GM18505 (cell line): Measurements from ENCODE around the gene ASIC3.
"Not testable (repeated sequence)": the region's sequence is repeated elsewhere in the genome, so short reads cannot be mapped to it uniquely, and the experiment has no call there.

Experiments used
- ATAC-seq: cut with Tn5 transposase; IDR thresholded peaks from one replicate; pipeline ENCODE4 v1.9.1; 2021; ENCODE audit not compliant: unreplicated experiment
- POLR2A ChIP-seq: IDR thresholded peaks from 4 replicates; pipeline ENCODE4 v1.6.1; 2011; ENCODE audit warnings: borderline replicate concordance; ENCODE audit not compliant: insufficient read depth, insufficient read length; ENCODE audit errors: extremely low read depth

The ASIC3 gene

GRCh38 chr7:151032936-151033863 lies 15.1 kb upstream of the ASIC3 start:
- ATAC-seq = no peak
- TF ChIP-seq POLR2A = no peak

- ATAC-seq = no peak
- TF ChIP-seq POLR2A = no peak
Observed at GRCh38 chr7:151033864-151034249, 14.5 kb upstream of the ASIC3 start.

GRCh38 chr7:151034312-151035025 lies 13.9 kb upstream of the ASIC3 start:
- ATAC-seq = no peak
- TF ChIP-seq POLR2A = no peak

GRCh38 chr7:151035026-151035717 lies 13.2 kb upstream of the ASIC3 start:
- TF ChIP-seq POLR2A = no peak
- ATAC-seq = no peak

- no peak for ATAC-seq
- TF ChIP-seq POLR2A = no peak
Observed at GRCh38 chr7:151035902-151036301, 12.4 kb upstream of the ASIC3 start.

GRCh38 chr7:151038951-151039849 lies 9.1 kb upstream of the ASIC3 start:
- no peak for TF ChIP-seq POLR2A
- no peak for ATAC-seq

GRCh38 chr7:151039850-151040548 lies 8.3 kb upstream of the ASIC3 start:
- no peak for ATAC-seq
- no peak for TF ChIP-seq POLR2A

- no peak for ATAC-seq
- no peak for TF ChIP-seq POLR2A
Observed at GRCh38 chr7:151040616-151041375, 7.5 kb upstream of the ASIC3 start.

GRCh38 chr7:151043449-151043848 lies 4.9 kb upstream of the ASIC3 start:
- not testable (repeated sequence) for ATAC-seq

GRCh38 chr7:151043959-151044358 lies 4.4 kb upstream of the ASIC3 start:
- ATAC-seq = no peak

GRCh38 chr7:151045262-151045661 lies 3.1 kb upstream of the ASIC3 start:
- TF ChIP-seq POLR2A = no peak
- ATAC-seq = no peak

More at GRCh38 chr7:151043959-151044358, 4.4 kb upstream of the ASIC3 start:
- no peak for TF ChIP-seq POLR2A
